HepG2 (cell line): ENCODE data around the gene SH3PXD2A. TPM values are rescaled to one million over a fixed set of nuclear protein-coding genes. Genes with fewer than 3 reads are reported as not detected.
A peak's percentile ranks its signal among the peaks of the same experiment; 100 is the strongest.

ENCODE experiments used
- AHR ChIP-seq: IDR thresholded peaks from 2 replicates; pipeline ENCODE4 v1.6.1; 2018; ENCODE audit warnings: missing genetic modification reagents, missing compliant biosample characterization
- AKNA ChIP-seq: sonication (generic); formaldehyde crosslinking; IDR thresholded peaks from 2 replicates; pipeline ENCODE4 v1.4.0; 2020; ENCODE audit warnings: missing genetic modification reagents, borderline replicate concordance
- ARNT ChIP-seq: fragments of 450-650 bp; IDR thresholded peaks from 2 replicates; pipeline ENCODE4 v1.6.1; 2017
- ELK4 ChIP-seq: sonication (generic); formaldehyde crosslinking; IDR thresholded peaks from 2 replicates; pipeline ENCODE4 v1.9.0; 2021; ENCODE audit warnings: missing genetic modification reagents, borderline replicate concordance
- FOXJ3 ChIP-seq: sonication (generic); formaldehyde crosslinking; IDR thresholded peaks from 2 replicates; pipeline ENCODE4 v1.4.0; 2020; ENCODE audit warnings: missing genetic modification reagents, mild to moderate bottlenecking, borderline replicate concordance
- HIVEP1 ChIP-seq: sonication (generic); formaldehyde crosslinking; IDR thresholded peaks from 2 replicates; pipeline ENCODE4 v1.4.0; 2020; ENCODE audit warnings: mild to moderate bottlenecking, missing genetic modification reagents
- JUN ChIP-seq: sonication (generic); formaldehyde crosslinking; IDR thresholded peaks from 2 replicates; pipeline ENCODE4 v1.4.0; 2020; ENCODE audit warnings: mild to moderate bottlenecking, missing genetic modification reagents
- MIER3 ChIP-seq: IDR thresholded peaks from 2 replicates; pipeline ENCODE4 v1.6.1; 2016; ENCODE audit warnings: missing compliant biosample characterization, borderline replicate concordance
- MNT ChIP-seq: fragments of 450-650 bp; IDR thresholded peaks from 2 replicates; pipeline ENCODE4 v1.6.1; 2016
- NFKBIZ ChIP-seq: IDR thresholded peaks from 2 replicates; pipeline ENCODE4 v1.6.1; 2018; ENCODE audit warnings: missing genetic modification reagents, missing compliant biosample characterization
- PHF20 ChIP-seq: sonication (generic); formaldehyde crosslinking; IDR thresholded peaks from 2 replicates; pipeline ENCODE4 v1.5.0; 2020; ENCODE audit warnings: mild to moderate bottlenecking, missing genetic modification reagents
- PRDM4 ChIP-seq: sonication (generic); formaldehyde crosslinking; IDR thresholded peaks from 2 replicates; pipeline ENCODE4 v1.9.0; 2021; ENCODE audit warnings: missing genetic modification reagents, borderline replicate concordance
- RARG ChIP-seq: sonication (generic); formaldehyde crosslinking; IDR thresholded peaks from 2 replicates; pipeline ENCODE4 v1.4.0; 2020; ENCODE audit warnings: low read depth, mild to moderate bottlenecking, missing genetic modification reagents
- ZBTB49 ChIP-seq: sonication (generic); formaldehyde crosslinking; IDR thresholded peaks from 2 replicates; pipeline ENCODE4 v1.4.0; 2020; ENCODE audit warnings: missing genetic modification reagents, borderline replicate concordance
- ZNF564 ChIP-seq: sonication (generic); formaldehyde crosslinking; IDR thresholded peaks from 2 replicates; pipeline ENCODE4 v1.8.1; 2023; ENCODE audit warnings: mild to moderate bottlenecking, missing genetic modification reagents
- ZNF619 ChIP-seq: sonication (generic); formaldehyde crosslinking; IDR thresholded peaks from 2 replicates; pipeline ENCODE4 v1.4.0; 2020; ENCODE audit warnings: mild to moderate bottlenecking, missing genetic modification reagents
- ZNF788 ChIP-seq: sonication (generic); formaldehyde crosslinking; IDR thresholded peaks from 2 replicates; pipeline ENCODE4 v1.5.0; 2020; ENCODE audit warnings: mild to moderate bottlenecking, missing genetic modification reagents, borderline replicate concordance
- ZNF790 ChIP-seq: sonication (generic); formaldehyde crosslinking; IDR thresholded peaks from 2 replicates; pipeline ENCODE4 v1.8.0; 2022; ENCODE audit warnings: missing genetic modification reagents, mild to moderate bottlenecking, borderline replicate concordance
- polyA plus RNA-seq, 8 experiments: library from polyadenylated mRNA; depleted of rRNA in 3 of 8; stranded (reverse) in 7 of 8; unstranded in 1 of 8; fragments of >200 nt; fragmentation: Illumina TruSeq in 4 of 8; extraction: Trizol in 4 of 8; gene quantifications; 2 replicates each; pipeline versions ENCODE4 v1.2.1 to v1.2.3, GENCODE V29; 2011 to 2016; ENCODE audit warnings: low read depth in 4 of 8, missing spikeins in 1 of 8, mixed read lengths in 1 of 8; ENCODE audit not compliant: insufficient read depth in 1 of 8
- total RNA-seq, 5 experiments: library from RNA; depleted of rRNA; stranded (reverse); fragments of >200 nt; fragmentation: Illumina TruSeq; extraction: Trizol; gene quantifications; 2 replicates each; pipeline ENCODE4 v1.2.3, GENCODE V29; 2016; ENCODE audit warnings: low read depth in 1 of 5

The SH3PXD2A gene
- total and polyA plus RNA-seq, 2 of the 13 experiments (the other 11 are each of a cell fraction or from before 2014, with no cell fraction given): 11.1 to 11.3 TPM

GRCh38 chr10:103854265-103854685, 1.1 kb downstream of the SH3PXD2A start (continued):
- TF ChIP-seq MIER3 (no peak; the same call in 1 of the 2 replicates), ELK4 (no peak), AHR (CRISPR knock-in tag) (no peak), PHF20 (no peak), ZNF788 (CRISPR knock-in tag) (no peak), PRDM4 (CRISPR knock-in tag) (no peak), MNT (no peak), ZNF564 (CRISPR knock-in tag) (0 out of 2 replicates have a peak, but pooled peaks have one; percentile 8), ARNT (no peak), JUN (CRISPR knock-in tag) (no peak; the same call in 1 of the 2 replicates), HIVEP1 (CRISPR knock-in tag) (no peak), AKNA (CRISPR knock-in tag) (no peak), FOXJ3 (CRISPR knock-in tag) (no peak), ZNF619 (no peak), NFKBIZ (0 out of 2 replicates have a peak, but pooled peaks have one; percentile 50), RARG (CRISPR knock-in tag) (no peak), ZBTB49 (no peak), ZNF790 (CRISPR knock-in tag) (no peak)
